LHCN-M2 (cell line): ENCODE data around the gene C13orf46. TPM values are rescaled to one million over a fixed set of nuclear protein-coding genes. Genes with fewer than 3 reads are reported as not detected.
"Not testable (repeated sequence)": the region's sequence is repeated elsewhere in the genome, so short reads cannot be mapped to it uniquely, and the experiment has no call there.

Source experiments
- DNase-seq: peaks from one replicate; pipeline ENCODE4 v3.0.0-alpha.2; 2012; ENCODE audit warnings: low read depth
- polyA plus RNA-seq: library from polyadenylated mRNA; unstranded; fragments of >200 nt; gene quantifications from one replicate; pipeline ENCODE4 v1.2.1, GENCODE V29; 2012; ENCODE audit warnings: missing spikeins
- total RNA-seq: library from RNA; depleted of rRNA; stranded (reverse); fragments of >200 nt; gene quantifications from 2 replicates; pipeline ENCODE4 v1.2.3, GENCODE V29; 2014; rRNA removed

C13orf46 gene
- 0.11 and 0.13 TPM in 2 replicates for total RNA-seq
- 0.97 TPM for polyA plus RNA-seq

- no peak for DNase-seq
These were observed at the start of gene C13orf46 for GRCh38 chr13:113973218-113974164. Gene C13orf46, minus strand, starts transcription at chr13:113974076. Its CDS starts 79 bp downstream, at chr13:113973997.

- no peak for DNase-seq
These were observed 49.0 kb upstream of the C13orf46 start for GRCh38 chr13:114022876-114023275.

- DNase-seq = no peak
These were observed 48.4 kb upstream of the C13orf46 start for GRCh38 chr13:114022309-114022669.

- no peak for DNase-seq
These were observed 47.8 kb upstream of the C13orf46 start for GRCh38 chr13:114021464-114022308.

- no peak for DNase-seq
These were observed 47.0 kb upstream of the C13orf46 start for GRCh38 chr13:114020750-114021463.

- not testable (repeated sequence) for DNase-seq
These were observed 46.3 kb upstream of the C13orf46 start for GRCh38 chr13:114020134-114020533.

GRCh38 chr13:114019367-114019766, 45.5 kb upstream of the C13orf46 start:
- peak; percentile 24 for DNase-seq

GRCh38 chr13:114018461-114019055, 44.7 kb upstream of the C13orf46 start:
- no peak for DNase-seq

GRCh38 chr13:114017966-114018365, 44.1 kb upstream of the C13orf46 start:
- DNase-seq = no peak

- DNase-seq = peak; percentile 37
These were observed 43.3 kb upstream of the C13orf46 start for GRCh38 chr13:114017028-114017630.

- no peak for DNase-seq
These were observed 42.6 kb upstream of the C13orf46 start for GRCh38 chr13:114016321-114017027.

- no peak for DNase-seq
These were observed 42.1 kb upstream of the C13orf46 start for GRCh38 chr13:114015969-114016295.

GRCh38 chr13:114015111-114015968, 41.5 kb upstream of the C13orf46 start:
- DNase-seq = no peak

- DNase-seq = no peak
These were observed 40.2 kb upstream of the C13orf46 start for GRCh38 chr13:114013952-114014629.

GRCh38 chr13:114013336-114013735, 39.5 kb upstream of the C13orf46 start:
- no peak for DNase-seq

GRCh38 chr13:114012921-114013320, 39.0 kb upstream of the C13orf46 start:
- no peak for DNase-seq

GRCh38 chr13:114012141-114012540, 38.3 kb upstream of the C13orf46 start:
- DNase-seq = no peak

- no peak for DNase-seq
These were observed 37.4 kb upstream of the C13orf46 start for GRCh38 chr13:114011226-114011625.
